Measurements from ENCODE around the gene RAMP2. TPM values are rescaled to one million over a fixed set of nuclear protein-coding genes. Genes with fewer than 3 reads are reported as not detected.

The RAMP2 gene
- total RNA-seq, 2 donors from 2014 or later: 16.3 TPM

- DNase-seq (ENCODE audit: low spot score): no peak
- Histone ChIP-seq H3K36me3 (peaks cover 0 to 3% of the 10 kb centered on the region in 2 donors), H3K4me1 (replicated peaks) (peaks cover 3% of the 10 kb centered on the region), H3K9me3 (no peaks in the 10 kb centered on the region), H3K27me3 (replicated peaks; ENCODE audit: insufficient read depth) (no peaks in the 10 kb centered on the region), H3K4me3 (no peak overlapping the region), H3K27ac (peak overlapping the region in 1 of 2 donors; percentile 75)
- WGBS: 91% methylated on average over 5 of the region's 5 CpGs
- intact Hi-C loops (cut with DNase I): no loop called here
- no peak for TF ChIP-seq POLR2A (IDR thresholded peaks at IDR 0.05)
- TF ChIP-seq, protein P1, sequence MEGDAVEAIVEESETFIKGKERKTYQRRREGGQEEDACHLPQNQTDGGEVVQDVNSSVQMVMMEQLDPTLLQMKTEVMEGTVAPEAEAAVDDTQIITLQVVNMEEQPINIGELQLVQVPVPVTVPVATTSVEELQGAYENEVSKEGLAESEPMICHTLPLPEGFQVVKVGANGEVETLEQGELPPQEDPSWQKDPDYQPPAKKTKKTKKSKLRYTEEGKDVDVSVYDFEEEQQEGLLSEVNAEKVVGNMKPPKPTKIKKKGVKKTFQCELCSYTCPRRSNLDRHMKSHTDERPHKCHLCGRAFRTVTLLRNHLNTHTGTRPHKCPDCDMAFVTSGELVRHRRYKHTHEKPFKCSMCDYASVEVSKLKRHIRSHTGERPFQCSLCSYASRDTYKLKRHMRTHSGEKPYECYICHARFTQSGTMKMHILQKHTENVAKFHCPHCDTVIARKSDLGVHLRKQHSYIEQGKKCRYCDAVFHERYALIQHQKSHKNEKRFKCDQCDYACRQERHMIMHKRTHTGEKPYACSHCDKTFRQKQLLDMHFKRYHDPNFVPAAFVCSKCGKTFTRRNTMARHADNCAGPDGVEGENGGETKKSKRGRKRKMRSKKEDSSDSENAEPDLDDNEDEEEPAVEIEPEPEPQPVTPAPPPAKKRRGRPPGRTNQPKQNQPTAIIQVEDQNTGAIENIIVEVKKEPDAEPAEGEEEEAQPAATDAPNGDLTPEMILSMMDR (IDR thresholded peaks at IDR 0.05): no peak
- no peak for TF ChIP-seq POLR2AphosphoS5 (IDR thresholded peaks at IDR 0.05)
These were observed 17.5 kb downstream of the RAMP2 start for GRCh38 chr17:42778570-42778969.

- DNase-seq (ENCODE audit: low spot score): no peak
- H3K27me3 ChIP-seq (replicated peaks; ENCODE audit: insufficient read depth): no peaks in the 10 kb centered on the region
- no peaks in the 10 kb centered on the region for H3K9me3 ChIP-seq
- TF ChIP-seq POLR2AphosphoS5 (IDR thresholded peaks at IDR 0.05): no peak
- no peak for TF ChIP-seq POLR2A (IDR thresholded peaks at IDR 0.05)
- no peaks in the 10 kb centered on the region for H3K4me1 ChIP-seq (replicated peaks)
- peaks cover 0 to 3% of the 10 kb centered on the region in 2 donors for H3K36me3 ChIP-seq
- peak overlapping the region; percentile 75 to 77 for H3K27ac ChIP-seq
- 41% methylated on average over 3 of the region's 3 CpGs for WGBS
- intact Hi-C loops (cut with DNase I): no loop called here
- H3K4me3 ChIP-seq: no peak overlapping the region
These were observed 18.4 kb downstream of the RAMP2 start for GRCh38 chr17:42779304-42779935.

- Histone ChIP-seq H3K36me3 (peaks cover 0 to 3% of the 10 kb centered on the region in 2 donors), H3K4me3 (peak within 1 kb of the TSS; percentile 48 to 52), H3K27ac (peak within 1 kb of the TSS; percentile 75 to 77), H3K4me1 (replicated peaks) (no peaks in the 10 kb centered on the region), H3K9me3 (no peaks in the 10 kb centered on the region), H3K27me3 (replicated peaks; ENCODE audit: insufficient read depth) (no peaks in the 10 kb centered on the region)
- WGBS: 4% methylated on average over 54 of the region's 65 CpGs
- peak; percentile 46 for DNase-seq (ENCODE audit: low spot score)
- TF ChIP-seq, protein P1 (IDR thresholded peaks at IDR 0.05): no peak
- TF ChIP-seq POLR2AphosphoS5 (IDR thresholded peaks at IDR 0.05): peak; percentile 35
- no peak for TF ChIP-seq POLR2A (IDR thresholded peaks at IDR 0.05)
- intact Hi-C loops (cut with DNase I): no loop called here
These were observed 19.2 kb downstream of the RAMP2 start, which contains the start of gene WNK4 for GRCh38 chr17:42779936-42780850. TSS of gene WNK4 (plus strand) at chr17:42780610. CDS start at chr17:42780699, 89 bp downstream.

- no peaks in the 10 kb centered on the region for H3K27me3 ChIP-seq (replicated peaks; ENCODE audit: insufficient read depth)
- no peaks in the 10 kb centered on the region for H3K4me1 ChIP-seq (replicated peaks)
- peak overlapping the region; percentile 48 to 52 for H3K4me3 ChIP-seq
- DNase-seq (ENCODE audit: low spot score): no peak
- H3K9me3 ChIP-seq: no peaks in the 10 kb centered on the region
- peaks cover 0 to 1% of the 10 kb centered on the region in 2 donors for H3K36me3 ChIP-seq
- peak overlapping the region; percentile 75 to 77 for H3K27ac ChIP-seq
- TF ChIP-seq, protein P1 (IDR thresholded peaks at IDR 0.05): no peak
- TF ChIP-seq POLR2A (IDR thresholded peaks at IDR 0.05) (no peak), POLR2AphosphoS5 (IDR thresholded peaks at IDR 0.05) (no peak)
- intact Hi-C loops (cut with DNase I): no loop called here
- 6% methylated on average over 29 of the region's 39 CpGs for WGBS
These were observed 20.0 kb downstream of the RAMP2 start for GRCh38 chr17:42780851-42781638.
